Spleen (tissue), 11 donors: ENCODE measurements around the gene YIPF2. TPM values are rescaled to one million over a fixed set of nuclear protein-coding genes. Genes with fewer than 3 reads are reported as not detected.

Source experiments
- DNase-seq: peaks from one replicate; pipeline ENCODE4 v3.0.0-alpha.2; 2020
- H3K27ac ChIP-seq, 8 donors: fragments of 200-600 bp; sonication (generic) in 7 of 8; 1 replicate in 4 of 8; 2 replicates in 4 of 8; pipeline versions ENCODE4 v1.5.0 to v1.8.0; 2016 to 2021; ENCODE audit warnings: inconsistent platforms in 4 of 8, mild to moderate bottlenecking in 4 of 8, moderate library complexity in 1 of 8
- H3K27me3 ChIP-seq, 7 donors: fragments of 200-600 bp; sonication (generic) in 6 of 7; replicated peaks in 1 of 7; 1 replicate in 4 of 7; 2 replicates in 3 of 7; pipeline versions ENCODE4 v1.5.0 to v1.8.0; 2016 to 2021; ENCODE audit warnings: inconsistent platforms in 3 of 7, mild to moderate bottlenecking in 1 of 7
- H3K36me3 ChIP-seq, 6 donors: fragments of 200-600 bp; sonication (generic) in 5 of 6; 1 replicate in 4 of 6; 2 replicates in 2 of 6; pipeline versions ENCODE4 v1.5.0 to v1.8.0; 2016 to 2021; ENCODE audit warnings: inconsistent platforms in 2 of 6
- H3K4me1 ChIP-seq, 6 donors: fragments of 200-600 bp; sonication (generic) in 5 of 6; 1 replicate in 3 of 6; 2 replicates in 3 of 6; pipeline versions ENCODE4 v1.5.0 to v1.8.0; 2016 to 2021; ENCODE audit warnings: inconsistent platforms in 3 of 6
- H3K4me3 ChIP-seq, 8 donors: fragments of 200-600 bp; sonication (generic) in 7 of 8; 1 replicate in 4 of 8; 2 replicates in 4 of 8; pipeline versions ENCODE4 v1.5.0 to v1.8.0; 2016 to 2021; ENCODE audit warnings: inconsistent platforms in 4 of 8, mild to moderate bottlenecking in 4 of 8, moderate library complexity in 2 of 8
- H3K9me3 ChIP-seq, 8 donors: fragments of 200-600 bp; sonication (generic) in 7 of 8; 1 replicate in 4 of 8; 2 replicates in 4 of 8; pipeline versions ENCODE4 v1.5.0 to v1.8.0; 2016 to 2021; ENCODE audit warnings: inconsistent platforms in 4 of 8
- POLR2A ChIP-seq, 3 donors: fragments of 450-650 bp; IDR thresholded peaks; one replicate each; pipeline ENCODE4 v1.5.1; 2017; ENCODE audit warnings: antibody characterized with exemption in 3 of 3, mild to moderate bottlenecking in 1 of 3
- POLR2AphosphoS5 ChIP-seq, 3 donors: sonication (generic); formaldehyde crosslinking; IDR thresholded peaks; one replicate each; pipeline ENCODE4 v1.5.1; 2017; ENCODE audit warnings: antibody characterized with exemption in 3 of 3
- WGBS, 5 donors: extraction: QIAGEN DNeasy Blood & Tissue Kit in 3 of 5; methylation state at CpG; one replicate each; pipeline versions ENCODE4 v1.1.5 to v1.1.7; 2013 to 2018; 5-methylcytosine and 5-hydroxymethylcytosine counted together
- intact Hi-C: fragments of 100-400 bp; cut with DNase I; formaldehyde crosslinking; loops from one replicate; pipeline ENCODE4 v1.15.0; 2023; ENCODE audit warnings: low total_unique reads
- polyA plus RNA-seq, 3 donors: library from polyadenylated mRNA; stranded (reverse); fragments of 200-250 nt; gene quantifications; one replicate each; pipeline ENCODE4 v1.2.1, GENCODE V29; 2013
- total RNA-seq, 7 donors: library from RNA; depleted of rRNA in 3 of 7; stranded (reverse); fragments of >200 nt in 3 of 7; fragmentation: NEBNext Ultra II Directional in 4 of 7; extraction: Animal tissue kit (Norgen Biotek cat#: 25700) in 4 of 7; gene quantifications; one replicate each; pipeline versions ENCODE4 v1.1.0 to v1.2.1, GENCODE V29; 2016 to 2021
- TF ChIP-seq, protein P1 (sequence below), 11 experiments: fragments of 200-600 bp in 7 of 11; fragments of 450-650 bp in 4 of 11; sonication (generic) in 4 of 11; IDR thresholded peaks in 8 of 11; conservative IDR thresholded peaks in 3 of 11; 1 replicate in 7 of 11; 2 replicates in 4 of 11; pipeline versions ENCODE4 v1.4.0 to v1.8.0; 2016 to 2021; ENCODE audit warnings: antibody characterized with exemption in 11 of 11, inconsistent platforms in 4 of 11, mild to moderate bottlenecking in 1 of 11
- donor health status: healthy with polysubstance abuse.
- donor health status: DM: no; HTN: no; CAD: no; lungs with moderate emphysema.
- donor health status: DM: no; HTN: no; CAD: no.
- donor health status: Bipolar disorder and iron deficiency.
- donor health status: healthy.
- donor health status: DM: no; HTN: no; CAD: no.
- donor health status: DM: yes; HTN: yes; CAD: no.

The YIPF2 gene
- total and polyA plus RNA-seq, 10 donors: 12.5 to 42.3 (median 27.6) TPM

DNA sequence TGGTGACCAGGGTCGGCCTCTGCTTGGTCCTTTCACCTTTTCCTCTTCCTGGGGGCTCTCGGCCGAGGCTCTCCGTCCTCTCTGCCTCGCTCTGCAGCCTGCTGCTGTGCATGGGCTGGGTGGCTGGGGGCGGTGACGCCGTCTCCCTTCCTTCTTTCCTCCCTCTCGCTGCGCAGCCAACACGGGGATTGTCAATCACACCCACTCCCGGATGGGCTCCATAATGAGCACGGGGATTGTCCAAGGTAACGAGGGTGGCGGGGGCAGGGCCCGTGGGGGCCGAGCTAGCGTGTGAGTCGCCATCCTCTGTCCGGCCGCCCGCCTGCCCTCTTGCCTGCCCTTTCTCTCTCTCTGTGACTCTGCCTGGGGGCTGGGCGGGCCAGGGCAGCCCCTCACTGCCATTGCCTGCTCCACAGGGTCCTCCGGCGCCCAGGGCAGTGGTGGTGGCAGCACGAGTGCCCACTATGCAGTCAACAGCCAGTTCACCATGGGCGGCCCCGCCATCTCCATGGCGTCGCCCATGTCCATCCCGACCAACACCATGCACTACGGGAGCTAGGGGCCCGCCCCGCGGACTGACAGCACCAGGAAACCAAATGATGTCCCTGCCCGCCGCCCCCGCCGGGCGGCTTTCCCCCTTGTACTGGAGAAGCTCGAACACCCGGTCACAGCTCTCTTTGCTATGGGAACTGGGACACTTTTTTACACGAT lies 7.1 kb downstream of the YIPF2 start:
- no peak overlapping the region for H3K27ac ChIP-seq
- 90 to 95% (median 91%) methylated on average over 30 to 43 of the region's 43 CpGs for WGBS, 5 donors
- intact Hi-C loops: no loop called here
- peaks cover 0 to 94% (median 56%) of the 10 kb centered on the region in 6 donors for H3K36me3 ChIP-seq
- no peak overlapping the region for H3K4me3 ChIP-seq
- no peaks in the 10 kb centered on the region for H3K9me3 ChIP-seq
- H3K4me1 ChIP-seq: no peaks in the 10 kb centered on the region
- no peaks in the 10 kb centered on the region for H3K27me3 ChIP-seq
- no peak for DNase-seq
- TF ChIP-seq POLR2A (IDR thresholded peaks at IDR 0.05): no peak
- TF ChIP-seq POLR2AphosphoS5 (IDR thresholded peaks at IDR 0.05): peak in 2 of 3 donors; percentile 43 to 57
- TF ChIP-seq, protein P1, sequence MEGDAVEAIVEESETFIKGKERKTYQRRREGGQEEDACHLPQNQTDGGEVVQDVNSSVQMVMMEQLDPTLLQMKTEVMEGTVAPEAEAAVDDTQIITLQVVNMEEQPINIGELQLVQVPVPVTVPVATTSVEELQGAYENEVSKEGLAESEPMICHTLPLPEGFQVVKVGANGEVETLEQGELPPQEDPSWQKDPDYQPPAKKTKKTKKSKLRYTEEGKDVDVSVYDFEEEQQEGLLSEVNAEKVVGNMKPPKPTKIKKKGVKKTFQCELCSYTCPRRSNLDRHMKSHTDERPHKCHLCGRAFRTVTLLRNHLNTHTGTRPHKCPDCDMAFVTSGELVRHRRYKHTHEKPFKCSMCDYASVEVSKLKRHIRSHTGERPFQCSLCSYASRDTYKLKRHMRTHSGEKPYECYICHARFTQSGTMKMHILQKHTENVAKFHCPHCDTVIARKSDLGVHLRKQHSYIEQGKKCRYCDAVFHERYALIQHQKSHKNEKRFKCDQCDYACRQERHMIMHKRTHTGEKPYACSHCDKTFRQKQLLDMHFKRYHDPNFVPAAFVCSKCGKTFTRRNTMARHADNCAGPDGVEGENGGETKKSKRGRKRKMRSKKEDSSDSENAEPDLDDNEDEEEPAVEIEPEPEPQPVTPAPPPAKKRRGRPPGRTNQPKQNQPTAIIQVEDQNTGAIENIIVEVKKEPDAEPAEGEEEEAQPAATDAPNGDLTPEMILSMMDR (IDR thresholded peaks at IDR 0.05 in 8 of 11, conservative IDR thresholded peaks at IDR 0.05 in 3 of 11): no peak

DNA sequence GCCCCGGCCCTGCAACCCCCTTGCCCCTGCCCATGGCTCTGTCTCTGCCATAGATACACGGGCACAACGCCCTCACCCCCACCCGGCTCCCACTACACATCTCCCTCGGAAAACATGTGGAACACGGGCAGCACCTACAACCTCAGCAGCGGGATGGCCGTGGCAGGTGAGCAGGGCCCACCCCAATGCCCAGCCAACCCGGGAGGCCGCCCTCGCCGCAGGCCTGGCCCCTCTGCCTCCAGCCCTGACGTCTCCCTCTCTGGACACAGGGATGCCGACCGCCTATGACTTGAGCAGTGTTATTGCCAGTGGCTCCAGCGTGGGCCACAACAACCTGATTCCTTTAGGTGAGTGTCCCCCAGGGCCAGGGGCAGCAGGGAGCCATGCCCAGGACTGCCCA lies 7.7 kb downstream of the YIPF2 start:
- 87 to 96% (median 93%) methylated on average over 3 to 16 of the region's 16 CpGs for WGBS, 5 donors
- H3K9me3 ChIP-seq: no peaks in the 10 kb centered on the region
- H3K27ac ChIP-seq: no peak overlapping the region
- H3K36me3 ChIP-seq: peaks cover 0 to 97% (median 61%) of the 10 kb centered on the region in 6 donors
- H3K4me1 ChIP-seq: no peaks in the 10 kb centered on the region
- intact Hi-C loops: no loop called here
- no peak overlapping the region for H3K4me3 ChIP-seq
- no peaks in the 10 kb centered on the region for H3K27me3 ChIP-seq
- TF ChIP-seq POLR2A (IDR thresholded peaks at IDR 0.05): no peak
- TF ChIP-seq POLR2AphosphoS5 (IDR thresholded peaks at IDR 0.05): peak; percentile 8 to 63 (median 28)
- DNase-seq: no peak

- no peaks in the 10 kb centered on the region for H3K9me3 ChIP-seq
- H3K4me1 ChIP-seq: no peaks in the 10 kb centered on the region
- H3K4me3 ChIP-seq: no peak overlapping the region
- DNase-seq: no peak
- peaks cover 0 to 97% (median 61%) of the 10 kb centered on the region in 6 donors for H3K36me3 ChIP-seq
- intact Hi-C loops: no loop called here
- H3K27me3 ChIP-seq: no peaks in the 10 kb centered on the region
- no peak overlapping the region for H3K27ac ChIP-seq
- TF ChIP-seq, protein P1 (IDR thresholded peaks at IDR 0.05 in 8 of 11, conservative IDR thresholded peaks at IDR 0.05 in 3 of 11): no peak
- TF ChIP-seq POLR2A (IDR thresholded peaks at IDR 0.05): no peak
- no peak for TF ChIP-seq POLR2AphosphoS5 (IDR thresholded peaks at IDR 0.05)
- WGBS, 5 donors: 86 to 97% (median 95%) methylated on average over 4 to 10 of the region's 10 CpGs
Measured at GRCh38 chr19:10920288-10920655, 8.2 kb downstream of the YIPF2 start.

GRCh38 chr19:10919352-10920287 lies 8.8 kb downstream of the YIPF2 start:
- H3K36me3 ChIP-seq: peaks cover 0 to 97% (median 61%) of the 10 kb centered on the region in 6 donors
- intact Hi-C loops: no loop called here
- no peak overlapping the region for H3K4me3 ChIP-seq
- no peaks in the 10 kb centered on the region for H3K9me3 ChIP-seq
- TF ChIP-seq, protein P1 (IDR thresholded peaks at IDR 0.05 in 8 of 11, conservative IDR thresholded peaks at IDR 0.05 in 3 of 11): no peak
- TF ChIP-seq POLR2A (IDR thresholded peaks at IDR 0.05): no peak
- peak in 1 of 3 donors; percentile 55 for TF ChIP-seq POLR2AphosphoS5 (IDR thresholded peaks at IDR 0.05)
- H3K27ac ChIP-seq: no peak overlapping the region
- DNase-seq: no peak
- 85 to 90% (median 89%) methylated on average over 19 to 26 of the region's 26 CpGs for WGBS, 5 donors
- H3K27me3 ChIP-seq: no peaks in the 10 kb centered on the region
- H3K4me1 ChIP-seq: no peaks in the 10 kb centered on the region
